Measurements from ENCODE around the gene SFT2D2.

Gene SFT2D2

GRCh38 chr1:168266644-168267186, 40.9 kb downstream of the SFT2D2 start:
- DNase-seq (ENCODE audit: low spot score), result no peak

- no peak for DNase-seq (ENCODE audit: low spot score)
Measured at GRCh38 chr1:168271636-168272035, 45.8 kb downstream of the SFT2D2 start.

- no peak for DNase-seq (ENCODE audit: low spot score)
Measured at GRCh38 chr1:168273575-168273974, 47.8 kb downstream of the SFT2D2 start.

GRCh38 chr1:168279253-168279652, 53.4 kb downstream of the SFT2D2 start:
- DNase-seq (ENCODE audit: low spot score), result no peak

- no peak for DNase-seq (ENCODE audit: low spot score)
Measured at GRCh38 chr1:168280296-168280927, 54.6 kb downstream of the SFT2D2 start, which contains the start of gene TBX19. Gene TBX19 (plus strand): TSS chr1:168280877. CDS start chr1:168281091, 214 bp downstream.

GRCh38 chr1:168281603-168282325, 56.0 kb downstream of the SFT2D2 start:
- no peak for DNase-seq (ENCODE audit: low spot score)

- DNase-seq (ENCODE audit: low spot score), result no peak
Measured at GRCh38 chr1:168285521-168285790, 59.7 kb downstream of the SFT2D2 start.

- no peak for DNase-seq (ENCODE audit: low spot score)
Measured at GRCh38 chr1:168285971-168286927, 60.4 kb downstream of the SFT2D2 start.

GRCh38 chr1:168287237-168287664, 61.4 kb downstream of the SFT2D2 start:
- no peak for DNase-seq (ENCODE audit: low spot score)

- DNase-seq (ENCODE audit: low spot score), result no peak
Measured at GRCh38 chr1:168288311-168289052, 62.7 kb downstream of the SFT2D2 start.

GRCh38 chr1:168291222-168291837, 65.5 kb downstream of the SFT2D2 start:
- no peak for DNase-seq (ENCODE audit: low spot score)

- DNase-seq (ENCODE audit: low spot score), result no peak
Measured at GRCh38 chr1:168293356-168293755, 67.6 kb downstream of the SFT2D2 start.

- no peak for DNase-seq (ENCODE audit: low spot score)
Measured at GRCh38 chr1:168295411-168296114, 69.8 kb downstream of the SFT2D2 start.

GRCh38 chr1:168297019-168297730, 71.4 kb downstream of the SFT2D2 start:
- no peak for DNase-seq (ENCODE audit: low spot score)

GRCh38 chr1:168298446-168298845, 72.6 kb downstream of the SFT2D2 start:
- DNase-seq (ENCODE audit: low spot score), result no peak

GRCh38 chr1:168300626-168301025, 74.8 kb downstream of the SFT2D2 start:
- DNase-seq (ENCODE audit: low spot score), result peak; percentile 6

GRCh38 chr1:168301664-168302320, 76.0 kb downstream of the SFT2D2 start:
- peak; percentile 55 for DNase-seq (ENCODE audit: low spot score)
